HL-60 (cell line): ENCODE measurements around the gene MARVELD3.
"Not testable (repeated sequence)": the region's sequence is repeated elsewhere in the genome, so short reads cannot be mapped to it uniquely, and the experiment has no call there.

ENCODE experiments used
- DNase-seq, 2 experiments: peaks; one replicate each; pipeline ENCODE4 v3.0.0-alpha.2; 2010 to 2020; ENCODE audit warnings: low read depth in 1 of 2, low spot score in 1 of 2
- H3K27ac ChIP-seq: fragments of 250-450 bp; sonication (Bioruptor Pico); replicated peaks from 2 replicates; pipeline ENCODE4 v1.5.1; 2020; ENCODE audit warnings: mild to moderate bottlenecking, moderate library complexity
- H3K27me3 ChIP-seq: fragments of 250-450 bp; sonication (Bioruptor Pico); 2 replicates; pipeline ENCODE4 v1.5.1; 2021; ENCODE audit warnings: mild to moderate bottlenecking, moderate library complexity; ENCODE audit not compliant: insufficient read depth, poor library complexity, severe bottlenecking
- H3K4me3 ChIP-seq: replicated peaks from 2 replicates; pipeline ENCODE4 v1.5.1; 2011; ENCODE audit warnings: mild to moderate bottlenecking, control low read depth, low read length; ENCODE audit not compliant: insufficient read depth
- GABPA ChIP-seq: IDR thresholded peaks from 2 replicates; pipeline ENCODE4 v1.6.1; 2012; ENCODE audit warnings: low read depth
- POLR2AphosphoS5 ChIP-seq: IDR thresholded peaks from 2 replicates; pipeline ENCODE4 v1.6.1; 2012; ENCODE audit warnings: low read depth
- REST ChIP-seq: IDR thresholded peaks from 2 replicates; pipeline ENCODE4 v1.6.1; 2012; ENCODE audit warnings: low read depth; ENCODE audit not compliant: insufficient replicate concordance
- SPI1 ChIP-seq: IDR thresholded peaks from 2 replicates; pipeline ENCODE4 v1.6.1; 2012; ENCODE audit warnings: low read depth, mild to moderate bottlenecking, borderline replicate concordance
- TF ChIP-seq, protein P1 (sequence below): IDR thresholded peaks from one replicate; pipeline ENCODE4 v1.5.1; 2011; ENCODE audit warnings: low read length, control low read depth, inconsistent platforms; ENCODE audit not compliant: insufficient read depth

Gene MARVELD3

DNA sequence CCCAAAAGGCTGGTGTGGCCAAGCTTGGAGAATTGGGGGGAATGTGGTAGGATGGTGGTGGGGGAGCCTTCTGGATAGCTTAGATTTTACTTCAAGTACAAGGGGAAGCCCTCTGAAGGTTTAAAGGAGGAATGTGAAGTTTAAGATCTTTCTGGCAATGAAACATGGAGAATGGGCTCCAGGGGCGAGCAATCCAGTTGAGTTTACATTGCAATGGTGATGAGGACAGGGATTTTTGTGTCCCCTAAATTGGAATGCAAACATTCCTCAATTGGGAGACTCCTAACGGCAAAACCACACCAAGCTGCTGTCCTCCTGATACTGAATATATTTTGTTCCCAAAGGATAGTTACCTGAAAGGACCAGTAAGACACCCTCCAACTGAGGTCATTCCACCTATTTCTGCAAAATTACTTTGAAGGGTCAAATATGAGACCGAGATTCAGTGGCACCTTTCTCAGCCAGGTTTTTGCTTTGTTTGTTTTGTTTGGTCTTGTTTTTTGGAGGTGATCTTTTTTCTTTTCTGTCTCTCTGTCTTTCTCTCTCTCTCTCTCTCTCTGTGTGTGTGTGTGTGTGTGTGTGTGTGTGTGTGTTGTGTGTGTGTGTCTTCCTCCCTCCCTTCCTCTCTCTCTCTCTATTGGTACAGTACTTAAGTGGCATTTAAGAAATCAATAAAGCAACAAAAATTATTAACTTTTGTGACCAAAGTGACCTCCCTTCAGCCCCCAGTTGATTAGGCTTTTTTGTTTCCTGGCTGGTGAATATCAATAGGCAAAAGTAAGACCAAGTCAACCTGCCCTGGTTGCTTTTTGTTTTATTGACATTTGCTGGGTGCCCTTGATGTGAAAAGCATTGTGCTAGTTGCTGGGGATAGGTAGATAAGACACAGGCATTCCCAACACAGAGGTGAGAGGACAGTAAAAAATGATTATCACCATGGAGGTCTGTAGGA lies 32.7 kb upstream of the MARVELD3 start:
- TF ChIP-seq, protein P1, sequence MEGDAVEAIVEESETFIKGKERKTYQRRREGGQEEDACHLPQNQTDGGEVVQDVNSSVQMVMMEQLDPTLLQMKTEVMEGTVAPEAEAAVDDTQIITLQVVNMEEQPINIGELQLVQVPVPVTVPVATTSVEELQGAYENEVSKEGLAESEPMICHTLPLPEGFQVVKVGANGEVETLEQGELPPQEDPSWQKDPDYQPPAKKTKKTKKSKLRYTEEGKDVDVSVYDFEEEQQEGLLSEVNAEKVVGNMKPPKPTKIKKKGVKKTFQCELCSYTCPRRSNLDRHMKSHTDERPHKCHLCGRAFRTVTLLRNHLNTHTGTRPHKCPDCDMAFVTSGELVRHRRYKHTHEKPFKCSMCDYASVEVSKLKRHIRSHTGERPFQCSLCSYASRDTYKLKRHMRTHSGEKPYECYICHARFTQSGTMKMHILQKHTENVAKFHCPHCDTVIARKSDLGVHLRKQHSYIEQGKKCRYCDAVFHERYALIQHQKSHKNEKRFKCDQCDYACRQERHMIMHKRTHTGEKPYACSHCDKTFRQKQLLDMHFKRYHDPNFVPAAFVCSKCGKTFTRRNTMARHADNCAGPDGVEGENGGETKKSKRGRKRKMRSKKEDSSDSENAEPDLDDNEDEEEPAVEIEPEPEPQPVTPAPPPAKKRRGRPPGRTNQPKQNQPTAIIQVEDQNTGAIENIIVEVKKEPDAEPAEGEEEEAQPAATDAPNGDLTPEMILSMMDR = no peak
- TF ChIP-seq REST = no peak
- TF ChIP-seq POLR2AphosphoS5 = no peak
- TF ChIP-seq GABPA = no peak
- DNase-seq = no peak
- no peak overlapping the region for H3K27ac ChIP-seq
- no peak overlapping the region for H3K4me3 ChIP-seq
- no peaks in the 10 kb centered on the region for H3K27me3 ChIP-seq

DNA sequence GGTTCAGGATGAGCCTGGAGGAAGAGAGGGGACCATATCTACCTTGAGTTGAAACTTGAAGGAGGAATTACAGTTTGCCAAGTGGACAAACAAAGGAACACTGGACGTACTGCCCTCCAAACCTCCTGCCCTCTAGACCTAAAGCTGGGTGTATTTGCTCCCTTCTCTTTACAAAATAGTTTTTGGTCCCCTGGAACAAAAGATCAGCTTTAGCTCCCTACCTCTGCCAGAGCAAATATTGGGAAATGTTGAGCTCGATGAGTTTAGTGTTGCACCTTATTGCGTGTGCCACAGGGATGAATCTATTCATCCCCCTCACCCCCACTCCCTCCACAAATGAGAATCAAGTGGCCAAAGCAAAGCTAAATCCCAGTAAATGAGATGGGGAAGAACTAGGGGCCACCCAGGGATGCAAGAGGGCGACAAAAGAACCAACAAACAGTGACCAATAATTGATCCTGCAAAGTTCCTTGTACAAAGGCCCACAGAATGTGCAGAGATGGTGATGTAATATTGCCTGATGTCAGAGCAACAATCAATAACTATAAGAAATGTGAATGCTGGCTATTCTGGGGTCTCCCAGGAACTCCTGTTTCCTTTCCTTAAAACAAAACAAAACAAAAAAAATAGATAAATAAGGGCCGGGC lies 31.9 kb upstream of the MARVELD3 start:
- Histone ChIP-seq H3K27me3 (no peaks in the 10 kb centered on the region), H3K4me3 (no peak overlapping the region), H3K27ac (no peak overlapping the region)
- DNase-seq = no peak
- TF ChIP-seq SPI1 (no peak), GABPA (no peak)
- TF ChIP-seq, protein P1 = no peak

DNA sequence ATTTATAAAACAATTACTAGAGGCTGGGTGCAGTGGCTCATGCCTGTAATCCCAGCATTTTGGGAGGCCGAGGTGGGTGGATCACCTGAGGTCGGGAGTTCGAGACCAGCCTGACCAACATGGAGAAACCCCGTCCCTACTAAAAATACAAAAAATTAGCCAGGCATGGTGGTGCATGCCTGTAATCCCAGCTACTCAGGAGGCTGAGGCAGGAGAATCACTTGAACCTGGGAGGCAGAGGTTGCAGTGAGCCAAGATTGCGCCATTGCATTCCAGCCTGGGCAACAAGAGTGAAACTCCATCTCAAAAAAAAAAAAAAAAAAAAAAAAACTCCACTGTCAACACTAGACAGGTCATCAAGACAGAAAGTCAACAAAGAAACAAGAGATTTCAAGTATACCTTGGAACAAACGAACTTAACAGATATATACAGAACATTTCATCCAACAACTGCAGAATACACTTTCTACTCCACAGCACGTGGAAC lies 30.6 kb upstream of the MARVELD3 start:
- DNase-seq, H3K27ac ChIP-seq, H3K4me3 ChIP-seq, H3K27me3 ChIP-seq: not testable (repeated sequence)

- DNase-seq = not testable (repeated sequence)
Measured at GRCh38 chr16:71598426-71598825, 27.6 kb upstream of the MARVELD3 start.

GRCh38 chr16:71600822-71601221 lies 25.2 kb upstream of the MARVELD3 start:
- TF ChIP-seq SPI1 (no peak), POLR2AphosphoS5 (no peak), REST (no peak), GABPA (no peak)
- TF ChIP-seq, protein P1 = no peak
- Histone ChIP-seq H3K4me3 (no peak overlapping the region), H3K27ac (no peak overlapping the region), H3K27me3 (no peaks in the 10 kb centered on the region)
- no peak for DNase-seq

More at GRCh38 chr16:71598426-71598825, 27.6 kb upstream of the MARVELD3 start:
- not testable (repeated sequence) for H3K27me3 ChIP-seq, H3K4me3 ChIP-seq, H3K27ac ChIP-seq
